Endothelial cell of umbilical vein (primary cell): ENCODE data around the gene SLC4A5. TPM values are rescaled to one million over a fixed set of nuclear protein-coding genes. Genes with fewer than 3 reads are reported as not detected.
A peak's percentile ranks its signal among the peaks of the same experiment; 100 is the strongest.

Source experiments
- BruUV-seq: library from RNA; stranded (reverse); fragments of 400-500 nt; replicated peaks from 2 replicates; lab custom pipeline; 2021; lab: Mats Ljungman, UMichigan
- CTCF ChIA-PET: fragments of 300-600, 350-600 bp; sonication (Branson Sonifier 250); formaldehyde crosslinking; loops from one replicate; lab custom pipeline; 2021; ENCODE audit warnings: antibody characterized with exemption, inconsistent platforms; lab: Charles Lee
- POLR2A ChIA-PET: fragments of 300-600, 350-600 bp; sonication (Branson Sonifier 250); formaldehyde crosslinking; loops from one replicate; lab custom pipeline; 2021; ENCODE audit warnings: antibody characterized with exemption, inconsistent platforms; lab: Charles Lee
- DNase-seq: peaks from one replicate; pipeline ENCODE4 v3.0.0-alpha.2; 2011; ENCODE audit warnings: low read depth, low spot score
- FAIRE-seq: peaks from 2 replicates; lab custom pipeline; 2011; peaks lifted over from hg19 to GRCh38; lab: Jason Lieb, UNC
- H2AFZ ChIP-seq: 2 replicates; pipeline ENCODE4 v1.6.0; 2012; ENCODE audit warnings: low read depth, low read length, control low read depth, inconsistent platforms
- H3K27ac ChIP-seq: 2 replicates; pipeline ENCODE4 v1.5.1; 2011; ENCODE audit warnings: low read depth, mild to moderate bottlenecking, control low read depth, low read length, moderate library complexity; ENCODE audit not compliant: insufficient read depth
- H3K27me3 ChIP-seq, 2 experiments: 2 replicates each; pipeline versions ENCODE4 v1.6.0 to v1.6.1; 2011; ENCODE audit warnings: low read length in 2 of 2, mixed read lengths in 1 of 2; ENCODE audit not compliant: control insufficient read depth in 2 of 2, insufficient read depth in 2 of 2
- H3K36me3 ChIP-seq, 2 experiments: 2 replicates in 1 of 2; 3 replicates in 1 of 2; pipeline ENCODE4 v1.5.1; 2011; ENCODE audit warnings: low read length in 2 of 2, mild to moderate bottlenecking in 1 of 2, moderate library complexity in 1 of 2; ENCODE audit not compliant: control insufficient read depth in 2 of 2, insufficient read depth in 2 of 2; ENCODE audit errors: extremely low read depth in 1 of 2
- H3K4me1 ChIP-seq: 3 replicates; pipeline ENCODE4 v1.5.1; 2011; ENCODE audit warnings: mild to moderate bottlenecking, low read length; ENCODE audit not compliant: control insufficient read depth, insufficient read depth; ENCODE audit errors: extremely low read depth
- H3K4me2 ChIP-seq: 2 replicates; pipeline ENCODE4 v1.6.1; 2011; ENCODE audit warnings: low read length, control low read depth, mixed read lengths; ENCODE audit not compliant: insufficient read depth
- H3K4me3 ChIP-seq, 3 experiments: fragments of 200-600 bp in 1 of 3; sonication (generic), shearing (Covaris generic) in 1 of 3; replicated peaks in 1 of 3; 2 replicates each; pipeline ENCODE4 v1.5.1; 2011 to 2016; ENCODE audit warnings: control low read depth in 3 of 3, low read length in 3 of 3, mild to moderate bottlenecking in 2 of 3, inconsistent platforms in 1 of 3, low read depth in 1 of 3, moderate library complexity in 1 of 3; ENCODE audit not compliant: insufficient read depth in 1 of 3
- H3K79me2 ChIP-seq: 2 replicates; pipeline ENCODE4 v1.6.0; 2012; ENCODE audit warnings: low read length, inconsistent platforms; ENCODE audit not compliant: control insufficient read depth, insufficient read depth
- H3K9ac ChIP-seq: replicated peaks from 2 replicates; pipeline ENCODE3; 2011; ENCODE audit warnings: low read length, control low read depth; ENCODE audit not compliant: insufficient read depth; ENCODE audit errors: extremely low read depth
- H3K9me1 ChIP-seq: replicated peaks from 3 replicates; pipeline ENCODE4 v1.6.0; 2011; ENCODE audit warnings: mild to moderate bottlenecking, low read length; ENCODE audit not compliant: control insufficient read depth, insufficient read depth; ENCODE audit errors: extremely low read depth
- H3K9me3 ChIP-seq: replicated peaks from 2 replicates; pipeline ENCODE4 v1.5.1; 2012; ENCODE audit warnings: low read length, inconsistent platforms; ENCODE audit not compliant: control insufficient read depth, insufficient read depth
- H4K20me1 ChIP-seq: replicated peaks from 2 replicates; pipeline ENCODE3; 2011; ENCODE audit warnings: mild to moderate bottlenecking, low read length; ENCODE audit not compliant: control insufficient read depth, insufficient read depth; ENCODE audit errors: extremely low read depth
- CTCF ChIP-seq, 2 donors: IDR thresholded peaks; 1 replicate in 1 of 2; 2 replicates in 1 of 2; pipeline ENCODE4 v1.5.1; 2011; ENCODE audit warnings: low read length in 2 of 2, mild to moderate bottlenecking in 2 of 2, moderate library complexity in 2 of 2, control low read depth in 1 of 2, inconsistent platforms in 1 of 2, low read depth in 1 of 2; ENCODE audit not compliant: insufficient read depth in 1 of 2; ENCODE audit errors: extremely low read depth in 1 of 2
- EZH2 ChIP-seq: IDR thresholded peaks from 2 replicates; pipeline ENCODE4 v1.6.1; 2012; ENCODE audit warnings: borderline replicate concordance, low read depth, mild to moderate bottlenecking, moderate library complexity, low read length, inconsistent platforms; ENCODE audit not compliant: severe bottlenecking
- FOS ChIP-seq: IDR thresholded peaks from 2 replicates; pipeline ENCODE4 v1.6.1; 2011; ENCODE audit warnings: mild to moderate bottlenecking, low read length, moderate library complexity, borderline replicate concordance; ENCODE audit not compliant: insufficient read depth
- GATA2 ChIP-seq: IDR thresholded peaks from 2 replicates; pipeline ENCODE4 v1.7.0; 2011; ENCODE audit warnings: low read depth, mild to moderate bottlenecking, moderate library complexity, mixed read lengths, low read length; ENCODE audit not compliant: insufficient read length, insufficient read depth
- JUN ChIP-seq: IDR thresholded peaks from 2 replicates; pipeline ENCODE4 v1.6.1; 2011; ENCODE audit warnings: borderline replicate concordance, low read depth; ENCODE audit not compliant: insufficient read length, insufficient read depth
- MAX ChIP-seq: IDR thresholded peaks from 2 replicates; pipeline ENCODE4 v1.6.1; 2011; ENCODE audit not compliant: insufficient read depth, insufficient read length
- MYC ChIP-seq: IDR thresholded peaks from one replicate; pipeline ENCODE4 v1.6.1; 2011; ENCODE audit warnings: mild to moderate bottlenecking, low read depth, low read length
- POLR2A ChIP-seq: IDR thresholded peaks from 2 replicates; pipeline ENCODE4 v1.6.1; 2012; ENCODE audit warnings: low read depth, mild to moderate bottlenecking, control low read depth, low read length
- POLR2AphosphoS5 ChIP-seq: IDR thresholded peaks from 2 replicates; pipeline ENCODE4 v1.6.1; 2012; ENCODE audit warnings: low read depth, mild to moderate bottlenecking, control low read depth, low read length, moderate library complexity; ENCODE audit not compliant: insufficient read depth
- dilution Hi-C: fragments of 300-500 bp; cut with MboI; formaldehyde crosslinking; loops from one replicate; pipeline ENCODE4 v1.15.0; 2019; ENCODE audit warnings: low sequenced_read_pairs; ENCODE audit not compliant: extremely low pct_ligation_motif_present
- intact Hi-C: fragments of 100-400 bp; cut with micrococcal nuclease; formaldehyde crosslinking; loops from one replicate; pipeline ENCODE4 v1.10.0; 2022
- polyA plus RNA-seq, 4 experiments: library from polyadenylated mRNA; depleted of rRNA in 3 of 4; stranded (reverse) in 3 of 4; unstranded in 1 of 4; fragments of >200 nt; gene quantifications; 2 replicates each; pipeline versions ENCODE4 v1.2.1 to v1.2.3, GENCODE V29; 2011 to 2012; ENCODE audit warnings: missing spikeins in 1 of 4
- total RNA-seq: library from RNA; stranded (reverse); gene quantifications from 2 replicates; pipeline ENCODE4 v1.2.3, GENCODE V29; 2021

SLC4A5 gene
- total and polyA plus RNA-seq, 2 donors (not counting 3 experiments of a cell fraction or from before 2014, with no cell fraction given), result 0.12 to 0.97 TPM

GRCh38 chr2:74366036-74366435, 22.8 kb upstream of the SLC4A5 start:
- dilution Hi-C loops, result no loop called here
- CTCF ChIA-PET, result no interaction called here

More at GRCh38 chr2:74366036-74366435, 22.8 kb upstream of the SLC4A5 start:
- Histone ChIP-seq H3K4me1 (no peaks in the 10 kb centered on the region), H3K9me3 (no peaks in the 10 kb centered on the region), H3K36me3 (peaks cover 21 to 93% of the 10 kb centered on the region in 2 experiments), H3K9me1 (no peaks in the 10 kb centered on the region), H3K27ac (no peak overlapping the region), H3K4me2 (no peak overlapping the region), H2AFZ (no peak overlapping the region), H3K79me2 (no peaks in the 10 kb centered on the region), H3K27me3 (no peaks in the 10 kb centered on the region), H3K9ac (no peak overlapping the region), H4K20me1 (no peaks in the 10 kb centered on the region), H3K4me3 (no peak overlapping the region)
- intact Hi-C loops, result no loop called here
- POLR2A ChIA-PET, result no interaction called here
- TSS peak; percentile 55 for BruUV-seq
- DNase-seq (no peak), FAIRE-seq (no peak)
- TF ChIP-seq FOS (no peak), MAX (no peak), POLR2A (no peak), CTCF (IDR thresholded peaks at IDR 0.05; ENCODE audit: extremely low read depth in 1 of 2, insufficient read depth in 1 of 2, low read depth in 1 of 2, low read length in 2 of 2) (no peak), GATA2 (no peak), MYC (no peak), POLR2AphosphoS5 (no peak), EZH2 (no peak), JUN (no peak)
